ENCODE measurements around the gene PDGFRB. TPM values are rescaled to one million over a fixed set of nuclear protein-coding genes. Genes with fewer than 3 reads are reported as not detected.

PDGFRB gene
- total RNA-seq, 4 donors from 2014 or later = 171 to 354 (median 217) TPM

DNA sequence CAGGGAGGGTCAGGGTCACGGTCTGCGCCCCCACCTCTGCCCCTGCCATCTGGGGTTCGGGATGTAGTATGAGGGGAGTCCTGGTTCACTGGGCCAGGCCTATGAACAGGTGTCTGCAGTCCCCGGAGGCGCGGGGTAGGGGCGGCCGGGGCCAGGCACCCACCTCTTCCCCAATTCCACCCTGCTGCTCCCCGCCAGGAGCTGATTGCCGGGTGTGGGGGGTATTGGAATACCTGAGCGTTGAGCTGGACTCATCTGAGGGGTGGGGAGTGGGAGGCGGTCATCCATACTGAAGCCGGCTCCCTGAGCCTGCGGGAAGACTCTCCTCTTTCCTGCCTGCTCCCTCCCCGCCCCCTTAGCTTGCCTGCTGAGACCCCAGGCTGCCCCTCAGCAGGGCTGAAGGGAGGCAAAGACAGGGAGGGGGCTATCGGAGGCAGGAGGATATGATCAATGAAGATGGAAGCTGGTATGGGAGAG is 34.9 kb upstream of the PDGFRB start:
- 47 to 68% methylated on average over 3 to 14 of the region's 16 CpGs for WGBS, 2 donors
- no peak overlapping the region for H3K27ac ChIP-seq
- no peaks in the 10 kb centered on the region for H3K36me3 ChIP-seq
- TF ChIP-seq CTCF (IDR thresholded peaks at IDR 0.05) (no peak), EP300 (IDR thresholded peaks at IDR 0.05) (no peak)
- no peak for DNase-seq (ENCODE audit: low spot score in 2 of 2)
- no peak overlapping the region for H3K4me3 ChIP-seq
- no peaks in the 10 kb centered on the region for H3K9me3 ChIP-seq
- peaks cover 0 to 13% (median 3%) of the 10 kb centered on the region in 4 donors for H3K4me1 ChIP-seq
- peaks cover 0 to 42% of the 10 kb centered on the region in 2 donors for H3K27me3 ChIP-seq

- Histone ChIP-seq H3K4me1 (peaks cover 0 to 13% (median 3%) of the 10 kb centered on the region in 4 donors), H3K27me3 (peaks cover 0 to 42% of the 10 kb centered on the region in 2 donors), H3K4me3 (peak within 1 kb of the TSS in 1 of 4 donors; percentile 9), H3K27ac (no peak within 1 kb of the TSS), H3K36me3 (no peaks in the 10 kb centered on the region), H3K9me3 (no peaks in the 10 kb centered on the region)
- TF ChIP-seq CTCF (IDR thresholded peaks at IDR 0.05) = no peak
- TF ChIP-seq EP300 (IDR thresholded peaks at IDR 0.05) = no peak
- no peak for TF ChIP-seq POLR2A (IDR thresholded peaks at IDR 0.05)
- WGBS, 2 donors = 5 to 10% methylated on average over 25 to 33 of the region's 58 CpGs
- DNase-seq (ENCODE audit: low spot score in 2 of 2) = no peak
Measured at GRCh38 chr5:150189728-150190502, 34.3 kb upstream of the PDGFRB start, which contains the start of gene SLC6A7. SLC6A7 (plus strand) TSS chr5:150190062; CDS start chr5:150190328, 266 bp downstream.

GRCh38 chr5:150189326-150189725 is 33.7 kb upstream of the PDGFRB start:
- Histone ChIP-seq H3K9me3 (no peaks in the 10 kb centered on the region), H3K4me1 (peaks cover 0 to 13% (median 3%) of the 10 kb centered on the region in 4 donors), H3K27me3 (peaks cover 0 to 42% of the 10 kb centered on the region in 2 donors), H3K4me3 (no peak overlapping the region), H3K27ac (no peak overlapping the region), H3K36me3 (no peaks in the 10 kb centered on the region)
- TF ChIP-seq CTCF (IDR thresholded peaks at IDR 0.05) = no peak
- TF ChIP-seq EP300 (IDR thresholded peaks at IDR 0.05) = no peak
- TF ChIP-seq POLR2A (IDR thresholded peaks at IDR 0.05) = no peak
- WGBS, 2 donors = 87 to 88% methylated on average over 3 of the region's 3 CpGs
- DNase-seq (ENCODE audit: low spot score in 2 of 2) = no peak

- H3K9me3 ChIP-seq = no peaks in the 10 kb centered on the region
- TF ChIP-seq POLR2A (IDR thresholded peaks at IDR 0.05) (no peak), EP300 (IDR thresholded peaks at IDR 0.05) (no peak), CTCF (IDR thresholded peaks at IDR 0.05) (no peak)
- H3K36me3 ChIP-seq = no peaks in the 10 kb centered on the region
- no peak overlapping the region for H3K4me3 ChIP-seq
- 56 to 64% methylated on average over 3 of the region's 3 CpGs for WGBS, 2 donors
- peaks cover 0 to 13% (median 3%) of the 10 kb centered on the region in 4 donors for H3K4me1 ChIP-seq
- no peak for DNase-seq (ENCODE audit: low spot score in 2 of 2)
- H3K27me3 ChIP-seq = peaks cover 0 to 42% of the 10 kb centered on the region in 2 donors
- no peak overlapping the region for H3K27ac ChIP-seq
Measured at GRCh38 chr5:150188146-150188842, 32.6 kb upstream of the PDGFRB start.

GRCh38 chr5:150186897-150187296 is 31.3 kb upstream of the PDGFRB start:
- WGBS, 2 donors = 76 to 83% methylated on average over 4 of the region's 4 CpGs

More at GRCh38 chr5:150186897-150187296, 31.3 kb upstream of the PDGFRB start:
- no peak for DNase-seq (ENCODE audit: low spot score in 2 of 2)
- TF ChIP-seq CTCF (IDR thresholded peaks at IDR 0.05) (no peak), POLR2A (IDR thresholded peaks at IDR 0.05) (no peak), EP300 (IDR thresholded peaks at IDR 0.05) (no peak)
- H3K4me1 ChIP-seq = peaks cover 0 to 13% (median 3%) of the 10 kb centered on the region in 4 donors
- no peak overlapping the region for H3K4me3 ChIP-seq
- no peaks in the 10 kb centered on the region for H3K9me3 ChIP-seq
- no peak overlapping the region for H3K27ac ChIP-seq
- no peaks in the 10 kb centered on the region for H3K36me3 ChIP-seq
- peaks cover 0 to 34% of the 10 kb centered on the region in 2 donors for H3K27me3 ChIP-seq
